Muscle layer of duodenum (tissue), 2 donors: ENCODE results near the gene LDLRAD4.

Source experiments
- H3K27ac ChIP-seq: one replicate; pipeline ENCODE4 v1.7.0; 2013; ENCODE audit warnings: mild to moderate bottlenecking, low read length
- H3K27me3 ChIP-seq: one replicate; pipeline ENCODE4 v1.7.0; 2013; ENCODE audit warnings: low read depth, mild to moderate bottlenecking, control low read depth, low read length
- H3K36me3 ChIP-seq, 2 donors: one replicate each; pipeline ENCODE4 v1.7.0; 2013; ENCODE audit warnings: low read length in 2 of 2, control low read depth in 1 of 2, mild to moderate bottlenecking in 1 of 2; ENCODE audit not compliant: insufficient read depth in 2 of 2, control insufficient read depth in 1 of 2
- H3K4me1 ChIP-seq, 2 donors: one replicate each; pipeline ENCODE4 v1.7.0; 2013; ENCODE audit warnings: low read length in 2 of 2, mild to moderate bottlenecking in 2 of 2, control low read depth in 1 of 2, moderate library complexity in 1 of 2; ENCODE audit not compliant: insufficient read depth in 2 of 2, control insufficient read depth in 1 of 2
- H3K4me3 ChIP-seq, 2 donors: one replicate each; pipeline ENCODE4 v1.7.0; 2013; ENCODE audit warnings: low read length in 2 of 2, low read depth in 1 of 2, mild to moderate bottlenecking in 1 of 2
- H3K9me3 ChIP-seq, 2 donors: one replicate each; pipeline ENCODE4 v1.7.0; 2013; ENCODE audit warnings: low read length in 2 of 2, control low read depth in 1 of 2, mild to moderate bottlenecking in 1 of 2; ENCODE audit not compliant: control insufficient read depth in 1 of 2
- donor health status: healthy.

The LDLRAD4 gene

GRCh38 chr18:13412017-13412416 lies 193.5 kb downstream of the LDLRAD4 start:
- Histone ChIP-seq H3K27me3 (no peaks in the 10 kb centered on the region), H3K27ac (no peak overlapping the region), H3K36me3 (no peaks in the 10 kb centered on the region), H3K4me3 (no peak overlapping the region), H3K9me3 (peaks cover 0 to 5% of the 10 kb centered on the region in 2 donors), H3K4me1 (peaks cover 0 to 5% of the 10 kb centered on the region in 2 donors)

- no peaks in the 10 kb centered on the region for H3K27me3 ChIP-seq
- H3K27ac ChIP-seq: no peak overlapping the region
- peaks cover 0 to 5% of the 10 kb centered on the region in 2 donors for H3K9me3 ChIP-seq
- H3K36me3 ChIP-seq: no peaks in the 10 kb centered on the region
- H3K4me3 ChIP-seq: no peak overlapping the region
- H3K4me1 ChIP-seq: peaks cover 0 to 6% of the 10 kb centered on the region in 2 donors
These were observed 194.3 kb downstream of the LDLRAD4 start for GRCh38 chr18:13412901-13413300.

- Histone ChIP-seq H3K36me3 (no peaks in the 10 kb centered on the region), H3K4me3 (no peak overlapping the region), H3K27ac (no peak overlapping the region), H3K9me3 (peaks cover 0 to 5% of the 10 kb centered on the region in 2 donors), H3K4me1 (peaks cover 0 to 6% of the 10 kb centered on the region in 2 donors), H3K27me3 (no peaks in the 10 kb centered on the region)
These were observed 195.5 kb downstream of the LDLRAD4 start for GRCh38 chr18:13414102-13414501.

- H3K36me3 ChIP-seq: no peaks in the 10 kb centered on the region
- peaks cover 0 to 6% of the 10 kb centered on the region in 2 donors for H3K4me1 ChIP-seq
- H3K27me3 ChIP-seq: no peaks in the 10 kb centered on the region
- H3K27ac ChIP-seq: no peak overlapping the region
- peaks cover 0 to 5% of the 10 kb centered on the region in 2 donors for H3K9me3 ChIP-seq
- no peak overlapping the region for H3K4me3 ChIP-seq
These were observed 196.0 kb downstream of the LDLRAD4 start for GRCh38 chr18:13414521-13414920.

DNA sequence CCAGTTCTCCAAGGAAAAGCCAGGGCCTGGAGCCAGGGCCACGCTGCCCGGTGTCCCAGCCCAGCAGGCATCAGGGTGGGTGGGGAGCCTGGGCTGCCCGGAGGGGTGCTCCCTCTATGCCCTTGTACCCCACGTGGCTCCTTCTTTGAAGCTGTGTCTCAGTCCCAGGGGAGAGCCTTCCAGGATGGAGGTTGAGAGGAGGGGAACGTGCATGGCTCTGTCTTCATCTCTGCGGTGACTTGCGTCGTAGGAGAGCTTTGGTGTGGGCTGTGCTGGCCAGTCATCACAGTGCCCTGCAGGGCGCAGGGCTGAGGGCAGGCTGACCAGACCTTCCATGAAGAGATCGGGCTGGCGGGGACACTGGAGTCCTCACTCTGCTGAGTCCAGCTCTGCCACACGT lies 197.2 kb downstream of the LDLRAD4 start:
- Histone ChIP-seq H3K27ac (no peak overlapping the region), H3K4me1 (peaks cover 0 to 6% of the 10 kb centered on the region in 2 donors), H3K27me3 (no peaks in the 10 kb centered on the region), H3K9me3 (peaks cover 0 to 5% of the 10 kb centered on the region in 2 donors), H3K36me3 (no peaks in the 10 kb centered on the region), H3K4me3 (no peak overlapping the region)

GRCh38 chr18:13416208-13416607 lies 197.6 kb downstream of the LDLRAD4 start:
- no peaks in the 10 kb centered on the region for H3K27me3 ChIP-seq
- H3K36me3 ChIP-seq: no peaks in the 10 kb centered on the region
- H3K4me1 ChIP-seq: peaks cover 0 to 6% of the 10 kb centered on the region in 2 donors
- no peak overlapping the region for H3K4me3 ChIP-seq
- H3K9me3 ChIP-seq: peaks cover 0 to 5% of the 10 kb centered on the region in 2 donors
- no peak overlapping the region for H3K27ac ChIP-seq

- no peak overlapping the region for H3K4me3 ChIP-seq
- H3K9me3 ChIP-seq: peaks cover 0 to 2% of the 10 kb centered on the region in 2 donors
- H3K4me1 ChIP-seq: peaks cover 0 to 6% of the 10 kb centered on the region in 2 donors
- H3K36me3 ChIP-seq: no peaks in the 10 kb centered on the region
- no peak overlapping the region for H3K27ac ChIP-seq
- no peaks in the 10 kb centered on the region for H3K27me3 ChIP-seq
These were observed 198.3 kb downstream of the LDLRAD4 start for GRCh38 chr18:13416848-13417247.

- Histone ChIP-seq H3K36me3 (no peaks in the 10 kb centered on the region), H3K9me3 (no peaks in the 10 kb centered on the region), H3K4me1 (peaks cover 0 to 6% of the 10 kb centered on the region in 2 donors), H3K27me3 (no peaks in the 10 kb centered on the region), H3K27ac (peak overlapping the region; percentile 14), H3K4me3 (no peak overlapping the region)
These were observed 199.6 kb downstream of the LDLRAD4 start for GRCh38 chr18:13418013-13418710.

GRCh38 chr18:13420969-13421686 lies 202.6 kb downstream of the LDLRAD4 start:
- H3K4me1 ChIP-seq: peaks cover 0 to 6% of the 10 kb centered on the region in 2 donors
- no peak overlapping the region for H3K27ac ChIP-seq

GRCh38 chr18:13422541-13423147 lies 204.1 kb downstream of the LDLRAD4 start:
- Histone ChIP-seq H3K36me3 (no peaks in the 10 kb centered on the region), H3K4me3 (no peak overlapping the region), H3K27me3 (no peaks in the 10 kb centered on the region), H3K9me3 (no peaks in the 10 kb centered on the region), H3K4me1 (no peaks in the 10 kb centered on the region), H3K27ac (no peak overlapping the region)

More at GRCh38 chr18:13420969-13421686, 202.6 kb downstream of the LDLRAD4 start:
- no peaks in the 10 kb centered on the region for H3K36me3 ChIP-seq
- H3K27me3 ChIP-seq: no peaks in the 10 kb centered on the region
- no peaks in the 10 kb centered on the region for H3K9me3 ChIP-seq
- H3K4me3 ChIP-seq: no peak overlapping the region

DNA sequence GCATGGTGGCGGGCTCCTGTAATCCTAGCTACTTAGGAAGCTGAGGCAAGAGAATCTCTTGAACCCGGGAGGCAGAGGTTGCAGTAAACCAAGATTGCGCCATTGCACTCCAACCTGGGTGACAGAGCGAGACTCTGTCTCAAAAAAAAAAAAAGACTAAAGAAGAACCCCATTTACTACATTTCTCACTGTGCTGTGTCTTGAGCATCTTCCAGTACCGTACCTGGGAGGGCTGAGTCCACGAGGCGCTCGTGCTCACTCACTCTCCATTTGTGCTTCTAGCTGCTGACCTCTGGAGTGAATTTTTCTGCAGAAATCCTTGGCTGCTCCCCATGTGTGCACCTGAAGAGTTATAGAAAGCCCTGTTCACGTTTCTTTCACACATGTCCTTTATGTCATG lies 204.8 kb downstream of the LDLRAD4 start:
- no peak overlapping the region for H3K4me3 ChIP-seq
- H3K4me1 ChIP-seq: no peaks in the 10 kb centered on the region
- H3K36me3 ChIP-seq: no peaks in the 10 kb centered on the region

More for the DNA sequence above, 204.8 kb downstream of the LDLRAD4 start:
- Histone ChIP-seq H3K27me3 (no peaks in the 10 kb centered on the region), H3K9me3 (no peaks in the 10 kb centered on the region), H3K27ac (no peak overlapping the region)
